ENCODE results near the gene MYL12A. TPM values are rescaled to one million over a fixed set of nuclear protein-coding genes. Genes with fewer than 3 reads are reported as not detected.

MYL12A gene
- total and polyA plus RNA-seq, 2 of the 13 experiments (the other 11 are each of a cell fraction or from before 2014, with no cell fraction given): 261 to 277 TPM

- 0 out of 2 replicates have a peak, but pooled peaks have one; percentile 30 for TF ChIP-seq HIC2 (CRISPR knock-in tag; IDR thresholded peaks at IDR 0.05; ENCODE audit: low read depth)
- peak; percentile 58; the same call in 1 of the 2 replicates for TF ChIP-seq ZNF556 (CRISPR knock-in tag; IDR thresholded peaks at IDR 0.05; ENCODE audit: borderline replicate concordance)
- TF ChIP-seq MXD4 (CRISPR knock-in tag; IDR thresholded peaks at IDR 0.05): peak; percentile 79; the same call in 1 of the 2 replicates
- TF ChIP-seq EP300 (IDR thresholded peaks at IDR 0.05; ENCODE audit: low read depth in 2 of 2, low read length in 2 of 2): peak; percentile 90 to 98; a peak in 3 of 4 replicates
- peak; percentile 92 for TF ChIP-seq EP300 (CRISPR knock-in tag; IDR thresholded peaks at IDR 0.05; ENCODE audit: borderline replicate concordance)
- TF ChIP-seq ZNF777 (CRISPR knock-in tag; IDR thresholded peaks at IDR 0.05): 0 out of 2 replicates have a peak, but pooled peaks have one; percentile 23
- peak; percentile 57; the same call in 1 of the 2 replicates for TF ChIP-seq MLXIP (CRISPR knock-in tag; IDR thresholded peaks at IDR 0.05; ENCODE audit: borderline replicate concordance)
- peak; percentile 95 for TF ChIP-seq HNF4A (CRISPR knock-in tag; IDR thresholded peaks at IDR 0.05)
- peak; percentile 72; the same call in 1 of the 2 replicates for TF ChIP-seq ZKSCAN8 (CRISPR knock-in tag; IDR thresholded peaks at IDR 0.05; ENCODE audit: borderline replicate concordance)
- 0 out of 2 replicates have a peak, but pooled peaks have one; percentile 27 for TF ChIP-seq ZNF337 (CRISPR knock-in tag; IDR thresholded peaks at IDR 0.05; ENCODE audit: borderline replicate concordance, low read depth)
- TF ChIP-seq ZSCAN12 (CRISPR knock-in tag; IDR thresholded peaks at IDR 0.05): no peak
- peak; percentile 80 for TF ChIP-seq ZEB1 (IDR thresholded peaks at IDR 0.05; ENCODE audit: insufficient replicate concordance, low read depth)
- 0 out of 2 replicates have a peak, but pooled peaks have one; percentile 54 for TF ChIP-seq ZNF33A (CRISPR knock-in tag; IDR thresholded peaks at IDR 0.05; ENCODE audit: borderline replicate concordance)
- TF ChIP-seq ZFP1 (CRISPR knock-in tag; IDR thresholded peaks at IDR 0.05): peak; percentile 74
- TF ChIP-seq ZFP37 (CRISPR knock-in tag; IDR thresholded peaks at IDR 0.05; ENCODE audit: borderline replicate concordance): no peak
- TF ChIP-seq HOXA5 (CRISPR knock-in tag; IDR thresholded peaks at IDR 0.05): peak; percentile 89
- no peak for TF ChIP-seq CBX1 (IDR thresholded peaks at IDR 0.05; ENCODE audit: low read depth)
- TF ChIP-seq ZBTB25 (CRISPR knock-in tag; IDR thresholded peaks at IDR 0.05): peak; percentile 91; the same call in 1 of the 2 replicates
- peak; percentile 96 for TF ChIP-seq PPARG (CRISPR knock-in tag; conservative IDR thresholded peaks at IDR 0.05)
- TF ChIP-seq, protein P1, sequence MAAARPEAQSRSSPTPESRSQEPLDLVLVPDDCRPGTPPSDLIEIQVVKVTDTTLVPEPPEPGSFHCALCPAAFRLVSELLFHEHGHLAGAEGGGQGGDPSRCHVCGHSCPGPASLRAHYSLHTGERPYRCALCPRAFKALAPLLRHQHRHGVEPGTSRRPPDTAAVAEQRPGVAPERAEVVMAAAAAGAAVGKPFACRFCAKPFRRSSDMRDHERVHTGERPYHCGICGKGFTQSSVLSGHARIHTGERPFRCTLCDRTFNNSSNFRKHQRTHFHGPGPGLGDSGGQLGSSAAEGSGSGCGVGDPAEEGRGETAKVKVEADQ (CRISPR knock-in tag; IDR thresholded peaks at IDR 0.05; ENCODE audit: borderline replicate concordance): peak; percentile 85; the same call in 1 of the 2 replicates
- 0 out of 2 replicates have a peak, but pooled peaks have one; percentile 50 for TF ChIP-seq ZMYM3 (CRISPR knock-in tag; IDR thresholded peaks at IDR 0.05)
- peak; percentile 99 for TF ChIP-seq ISL2 (CRISPR knock-in tag; IDR thresholded peaks at IDR 0.05)
These were observed 14.0 kb upstream of the MYL12A start (continued) for GRCh38 chr18:3233433-3234168.
